Urinary bladder (tissue), 4 donors: ENCODE measurements around the gene HOXA10. TPM values are rescaled to one million over a fixed set of nuclear protein-coding genes. Genes with fewer than 3 reads are reported as not detected.

Experiments used
- DNase-seq: peaks from one replicate; pipeline ENCODE4 v3.0.0-alpha.2; 2015; ENCODE audit errors: extremely low spot score
- H3K27ac ChIP-seq: one replicate; pipeline ENCODE4 v1.5.1; 2013; ENCODE audit warnings: low read depth, mild to moderate bottlenecking, moderate library complexity
- H3K36me3 ChIP-seq: one replicate; pipeline ENCODE4 v1.6.1; 2013; ENCODE audit warnings: mild to moderate bottlenecking, moderate library complexity; ENCODE audit not compliant: insufficient read depth
- H3K4me1 ChIP-seq: one replicate; pipeline ENCODE4 v1.6.1; 2013; ENCODE audit warnings: mild to moderate bottlenecking, moderate library complexity; ENCODE audit not compliant: insufficient read depth
- H3K4me3 ChIP-seq: one replicate; pipeline ENCODE4 v1.5.1; 2013; ENCODE audit warnings: low read depth, low read length
- WGBS: extraction: QIAGEN DNeasy Blood & Tissue Kit; methylation state at CpG from one replicate; pipeline ENCODE4 v1.1.7; 2013; 5-methylcytosine and 5-hydroxymethylcytosine counted together
- polyA plus RNA-seq: library from polyadenylated mRNA; stranded (reverse); fragments of 200-250 nt; gene quantifications from one replicate; pipeline ENCODE4 v1.2.3, GENCODE V29; 2013
- small RNA-seq: library from RNA; depleted of rRNA; stranded (forward); fragments of <200 nt; gene quantifications from one replicate; pipeline ENCODE3, GENCODE V24; 2014
- total RNA-seq: library from RNA; depleted of rRNA; stranded (reverse); fragments of >200 nt; gene quantifications from one replicate; pipeline ENCODE4 v1.2.3, GENCODE V29; 2014
- donor health status: healthy with polysubstance abuse.
- donor health status: healthy.

Gene HOXA10
- total and polyA plus RNA-seq, 2 donors = 23.2 to 44.9 TPM

DNA sequence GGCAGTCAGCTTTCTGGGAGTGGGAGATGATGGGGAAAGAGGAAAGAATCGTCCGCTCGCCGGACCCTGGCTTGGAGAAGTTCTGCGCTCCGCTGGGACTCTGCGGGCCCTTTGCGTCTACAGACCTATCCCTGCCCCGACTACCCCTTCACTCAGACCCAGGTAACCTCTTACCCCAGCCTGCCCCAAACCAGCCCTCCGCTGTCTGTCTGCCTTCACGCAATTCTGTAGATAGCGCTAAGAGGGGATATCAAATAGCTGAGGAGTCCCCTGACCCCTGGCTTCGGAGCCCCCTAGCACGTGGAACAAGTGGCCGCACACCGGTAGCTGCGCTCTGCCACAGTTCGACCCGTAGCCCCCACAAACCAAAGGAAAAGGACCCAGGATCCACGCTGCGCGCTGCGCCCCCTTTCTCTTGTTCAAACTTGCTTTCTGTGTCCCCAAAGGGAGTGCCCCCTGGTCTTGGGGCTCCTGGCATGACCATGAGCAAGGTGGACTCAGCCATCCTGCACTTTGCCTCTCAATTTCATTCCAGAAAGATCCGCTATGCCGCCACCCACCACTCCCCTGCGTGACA lies 50.6 kb downstream of the HOXA10 start:
- H3K4me3 ChIP-seq = no peak overlapping the region
- no peaks in the 10 kb centered on the region for H3K36me3 ChIP-seq
- DNase-seq = no peak
- H3K27ac ChIP-seq = no peak overlapping the region
- WGBS = 88% methylated on average over 26 of the region's 26 CpGs
- H3K4me1 ChIP-seq = no peaks in the 10 kb centered on the region

DNA sequence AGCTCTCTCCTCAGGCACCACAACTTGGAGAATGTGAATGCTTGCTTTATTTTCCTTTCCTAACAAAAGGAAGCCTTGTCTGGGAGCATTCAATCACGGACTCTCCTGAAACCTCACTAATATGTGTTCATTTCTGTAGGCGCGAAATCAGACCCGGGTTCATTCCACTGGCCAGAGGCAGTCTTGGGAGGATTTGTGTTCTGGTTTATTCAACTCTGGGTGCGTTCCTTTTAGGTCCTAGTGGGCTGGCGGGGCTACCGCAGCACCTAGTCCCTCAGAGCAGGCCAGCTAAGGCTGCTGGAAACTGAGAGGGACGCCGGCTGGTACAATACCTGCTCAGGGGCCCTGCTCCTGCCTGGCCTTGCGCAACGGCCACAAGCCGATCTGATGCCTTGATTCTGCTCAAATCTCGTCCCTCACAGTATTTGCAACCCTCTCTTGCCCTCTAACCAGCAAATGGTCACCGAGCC lies 51.1 kb downstream of the HOXA10 start:
- WGBS = 80% methylated on average over 14 of the region's 14 CpGs
- no peaks in the 10 kb centered on the region for H3K4me1 ChIP-seq
- no peaks in the 10 kb centered on the region for H3K36me3 ChIP-seq
- no peak for DNase-seq
- no peak overlapping the region for H3K4me3 ChIP-seq
- no peak overlapping the region for H3K27ac ChIP-seq

DNA sequence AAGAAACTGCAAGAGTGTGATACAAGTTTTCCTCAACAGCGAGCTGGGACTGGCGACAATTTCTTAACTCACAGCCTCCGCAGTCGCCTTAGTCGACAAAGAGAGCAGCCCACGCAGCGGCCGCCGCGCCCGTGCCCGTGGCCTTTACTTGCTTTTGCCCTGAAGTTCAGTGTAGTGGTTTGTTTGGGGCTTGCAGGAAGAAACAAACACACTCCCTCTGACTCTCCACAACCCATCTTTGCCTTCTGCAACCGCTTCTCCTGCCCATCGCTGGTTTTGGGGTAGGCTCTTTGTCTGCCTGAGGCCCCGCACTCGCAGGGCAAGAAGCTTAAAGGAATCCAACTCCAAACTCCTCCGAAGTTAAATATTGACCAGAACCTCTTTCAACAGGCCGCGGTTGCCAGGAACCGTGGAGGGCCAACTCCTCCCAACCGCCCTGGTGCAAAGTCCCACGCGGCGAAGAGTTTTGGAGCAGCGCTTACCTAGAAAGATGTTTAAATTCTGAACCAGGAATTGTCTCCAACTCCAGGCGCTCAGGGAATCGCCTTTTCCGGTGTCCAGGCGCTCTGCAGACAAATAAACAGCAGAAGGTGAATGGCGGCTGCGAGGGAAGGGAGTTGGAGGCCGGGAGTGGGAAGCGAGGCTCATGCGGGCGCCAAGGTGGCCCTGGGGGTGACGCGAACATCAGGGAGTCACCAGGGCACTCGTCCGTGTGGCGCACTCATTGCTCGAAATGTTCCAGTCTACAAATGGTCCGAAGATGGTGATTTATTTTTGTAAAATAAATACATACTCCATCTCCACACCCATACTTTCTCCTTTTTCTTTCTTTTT lies 51.8 kb downstream of the HOXA10 start:
- no peak overlapping the region for H3K4me3 ChIP-seq
- no peak overlapping the region for H3K27ac ChIP-seq
- 83% methylated on average over 42 of the region's 42 CpGs for WGBS
- no peaks in the 10 kb centered on the region for H3K36me3 ChIP-seq
- no peaks in the 10 kb centered on the region for H3K4me1 ChIP-seq
- DNase-seq = no peak

DNA sequence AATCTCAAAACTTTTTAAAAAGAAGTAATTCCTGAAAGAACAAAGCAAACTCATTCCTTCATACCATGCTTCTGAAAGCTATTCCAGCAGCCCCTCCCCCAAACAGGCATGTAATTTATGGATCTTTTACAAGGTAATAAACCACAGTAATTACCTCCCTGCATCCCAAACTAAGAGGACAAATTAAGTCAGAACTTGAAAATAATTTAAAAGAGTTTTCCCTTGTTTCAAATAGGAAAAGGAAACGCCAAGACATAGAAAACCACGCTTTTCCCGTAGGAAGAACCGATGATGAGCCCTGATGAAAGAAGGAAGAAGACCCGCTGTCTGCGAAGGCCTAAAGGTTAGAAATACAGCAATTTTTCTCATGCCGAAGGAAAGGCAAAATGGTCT lies 52.4 kb downstream of the HOXA10 start:
- DNase-seq = no peak
- Histone ChIP-seq H3K27ac (no peak overlapping the region), H3K4me3 (no peak overlapping the region), H3K36me3 (no peaks in the 10 kb centered on the region), H3K4me1 (no peaks in the 10 kb centered on the region)
- 91% methylated on average over 7 of the region's 7 CpGs for WGBS

Small RNAs within 50 kb of the gene (small RNA-seq; reads per million reads assigned to genes)
- gene AC004080.5 = not detected
- not detected for gene RF02140
- gene RF02141 = not detected

Other genes starting within 250 kb of the HOXA10 start
- 2.0 TPM for gene HOXA1, start 78.3 kb downstream of the HOXA10 start, total RNA-seq
- 1.6 TPM for gene HOXA1, start 78.3 kb downstream of the HOXA10 start, polyA plus RNA-seq
- gene HOXA2, start 71.6 kb downstream of the HOXA10 start, total RNA-seq = 1.4 TPM
- gene HOXA2, start 71.6 kb downstream of the HOXA10 start, polyA plus RNA-seq = 1.3 TPM
- gene HOXA4, start 43.6 kb downstream of the HOXA10 start, total RNA-seq = 1.0 TPM
- gene HOXA4, start 43.6 kb downstream of the HOXA10 start, polyA plus RNA-seq = 6.0 TPM
- gene HOXA5, start 30.6 kb downstream of the HOXA10 start, total RNA-seq = 12.5 TPM
- 9.9 TPM for gene HOXA5, start 30.6 kb downstream of the HOXA10 start, polyA plus RNA-seq
- gene HOXA6, start 26.5 kb downstream of the HOXA10 start, total RNA-seq = 8.4 TPM
- gene HOXA6, start 26.5 kb downstream of the HOXA10 start, polyA plus RNA-seq = 4.4 TPM
- 9.0 TPM for gene HOXA3, start 21.7 kb downstream of the HOXA10 start, total RNA-seq
- 11.4 TPM for gene HOXA3, start 21.7 kb downstream of the HOXA10 start, polyA plus RNA-seq
- 3.7 TPM for gene HOXA7, start 17.6 kb downstream of the HOXA10 start, total RNA-seq
- gene HOXA7, start 17.6 kb downstream of the HOXA10 start, polyA plus RNA-seq = 14.2 TPM
- gene HOXA9, start 8.8 kb downstream of the HOXA10 start, total RNA-seq = 19.8 TPM
- gene HOXA9, start 8.8 kb downstream of the HOXA10 start, polyA plus RNA-seq = 20.5 TPM
- 9.3 TPM for gene HOXA11, start 10.9 kb upstream of the HOXA10 start, total RNA-seq
- 39.1 TPM for gene HOXA11, start 10.9 kb upstream of the HOXA10 start, polyA plus RNA-seq
- 43.2 TPM for gene HOXA13, start 25.8 kb upstream of the HOXA10 start, total RNA-seq
- 24.4 TPM for gene HOXA13, start 25.8 kb upstream of the HOXA10 start, polyA plus RNA-seq
- gene EVX1, start 68.5 kb upstream of the HOXA10 start, total RNA-seq = 1.1 TPM
- gene EVX1, start 68.5 kb upstream of the HOXA10 start, polyA plus RNA-seq = 2.0 TPM